Heart left ventricle (tissue), 13 donors: ENCODE measurements around the gene STX8.

ENCODE experiments used
- CTCF ChIP-seq, 12 donors: fragments of 200-600 bp; sonication (generic) in 4 of 12; IDR thresholded peaks; one replicate each; pipeline versions ENCODE4 v1.5.0 to v1.8.0; 2018 to 2022; ENCODE audit warnings: antibody characterized with exemption in 12 of 12, mild to moderate bottlenecking in 5 of 12
- POLR2A ChIP-seq, 2 donors: fragments of 450-650 bp; IDR thresholded peaks; one replicate each; pipeline ENCODE4 v1.6.1; 2017; ENCODE audit warnings: antibody characterized with exemption in 2 of 2, mild to moderate bottlenecking in 2 of 2, moderate library complexity in 2 of 2
- donor health status: ischemic (EF 13 %, LVEDD 7.1; RV severe dilation, severe dysfunction).
- donor health status: DM: no; HTN: yes; CAD: no.
- donor health status: DM: no; HTN: no; CAD: no.
- donor health status: ischemic (EF 25% LVEDD 6.9; RV normal size, moderate dysfunction).
- donor health status: ischemic (EF 25% LVEDD 5.7; RV mildly dilated, moderate dysfunction).
- donor health status: ischemic (EF 35%, LVEDD 5.7; RV mildly dilated, moderate dysfunction).
- donor health status: nonischemic (EF 11% LVEDD 7.7; RV severe dilation, severe dysfunction).
- donor health status: DM: yes; HTN: yes; CAD: no.
- donor health status: PGD.
- donor health status: ischemic (EF 29% LVEDD 5.4; RV normal size, mild dysfunction).
- donor health status: nonischemic (EF 23%, LVEDD 6.1; RV moderate dilation, normal function).

GRCh38 chr17:9557161-9557755, 18.4 kb downstream of the STX8 start:
- TF ChIP-seq CTCF (IDR thresholded peaks at IDR 0.05) (no peak), POLR2A (IDR thresholded peaks at IDR 0.05) (no peak)
